Transverse colon (tissue), 4 donors: ENCODE data around the gene MED25. TPM values are rescaled to one million over a fixed set of nuclear protein-coding genes. Genes with fewer than 3 reads are reported as not detected.

Source experiments
- DNase-seq: peaks from one replicate; pipeline ENCODE4 v3.0.0-alpha.2; 2019
- H3K27ac ChIP-seq, 4 donors: fragments of 200-600 bp; sonication (generic); 2 replicates each; pipeline ENCODE4 v1.5.1; 2016 to 2018; ENCODE audit warnings: inconsistent platforms in 4 of 4
- H3K27me3 ChIP-seq: fragments of 200-600 bp; sonication (generic); 2 replicates; pipeline ENCODE4 v1.5.1; 2017; ENCODE audit warnings: inconsistent platforms
- H3K36me3 ChIP-seq, 4 donors: fragments of 200-600 bp; sonication (generic); 2 replicates each; pipeline ENCODE4 v1.5.1; 2017 to 2019; ENCODE audit warnings: inconsistent platforms in 4 of 4
- H3K4me1 ChIP-seq, 4 donors: fragments of 200-600 bp; sonication (generic); 2 replicates each; pipeline ENCODE4 v1.5.1; 2017 to 2020; ENCODE audit warnings: inconsistent platforms in 4 of 4
- H3K4me3 ChIP-seq, 4 donors: fragments of 200-600 bp; sonication (generic); 1 replicate in 1 of 4; 2 replicates in 3 of 4; pipeline versions ENCODE4 v1.5.1 to v1.6.1; 2017 to 2019; ENCODE audit warnings: inconsistent platforms in 4 of 4
- H3K9me3 ChIP-seq, 2 donors: fragments of 200-600 bp; sonication (generic); 2 replicates each; pipeline ENCODE4 v1.5.1; 2017 to 2019; ENCODE audit warnings: inconsistent platforms in 2 of 2
- CTCF ChIP-seq, 5 experiments: fragments of 200-600 bp in 3 of 5; fragments of 450-650 bp in 2 of 5; sonication (generic) in 3 of 5; IDR thresholded peaks; 1 replicate in 2 of 5; 2 replicates in 3 of 5; pipeline ENCODE4 v1.5.1; 2016 to 2017; ENCODE audit warnings: antibody characterized with exemption in 5 of 5, inconsistent platforms in 3 of 5, mild to moderate bottlenecking in 2 of 5, moderate library complexity in 1 of 5
- EP300 ChIP-seq: sonication (generic); formaldehyde crosslinking; IDR thresholded peaks from one replicate; pipeline ENCODE4 v1.6.1; 2017; ENCODE audit warnings: antibody characterized with exemption, low read depth
- POLR2A ChIP-seq: fragments of 450-650 bp; IDR thresholded peaks from one replicate; pipeline ENCODE4 v1.6.1; 2016; ENCODE audit warnings: antibody characterized with exemption, mild to moderate bottlenecking, moderate library complexity
- POLR2AphosphoS5 ChIP-seq, 3 donors: sonication (generic); formaldehyde crosslinking; IDR thresholded peaks; one replicate each; pipeline ENCODE4 v1.6.1; 2016; ENCODE audit warnings: antibody characterized with exemption in 3 of 3
- WGBS, 2 donors: methylation state at CpG; one replicate each; pipeline ENCODE4 v1.1.5; 2018; ENCODE audit warnings: low coverage in 1 of 2; 5-methylcytosine and 5-hydroxymethylcytosine counted together
- in situ Hi-C, 4 donors: fragments of 200-750 bp; cut with MboI; loops; one replicate each; pipeline versions ENCODE4 v1.15.0 to v1.15.1; 2017; ENCODE audit warnings: low sequenced_read_pairs in 3 of 4, low pct_ligation_motif_present in 1 of 4, low pct_unique_long_range_greater_than_20kb in 1 of 4
- intact Hi-C: fragments of 100-400 bp; cut with DNase I; formaldehyde crosslinking; loops from one replicate; pipeline ENCODE4 v1.15.1; 2023; ENCODE audit warnings: low total_unique reads
- total RNA-seq, 4 donors: library from RNA; depleted of rRNA; stranded (reverse); fragments of >200 nt; gene quantifications; one replicate each; pipeline ENCODE4 v1.1.0, GENCODE V29; 2016

Gene MED25
- total RNA-seq, 4 donors from 2014 or later, result 26.9 to 46.6 (median 38.7) TPM

DNA sequence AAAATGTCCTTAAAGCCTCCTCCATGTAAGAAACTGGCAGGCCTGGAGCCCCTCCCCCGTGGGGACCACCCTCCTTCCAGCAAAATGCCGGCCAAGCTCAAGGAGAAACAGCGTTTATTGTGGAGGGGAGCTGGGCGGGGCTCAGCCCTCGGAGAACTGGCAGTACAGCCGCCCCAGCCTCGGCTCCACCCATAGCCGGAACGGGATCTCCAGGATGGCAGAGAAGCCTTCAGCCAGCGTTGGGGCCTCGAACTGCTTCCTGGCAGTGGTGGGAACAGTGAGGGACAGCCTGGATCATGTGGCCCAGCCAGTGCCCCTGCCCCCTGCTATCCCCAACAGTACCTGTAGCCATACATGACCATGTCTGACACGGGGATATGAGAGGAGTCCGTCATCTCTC, 43.0 kb downstream of the MED25 start:
- H3K4me3 ChIP-seq, result no peak overlapping the region
- H3K27me3 ChIP-seq, result no peaks in the 10 kb centered on the region
- H3K9me3 ChIP-seq, result no peaks in the 10 kb centered on the region
- DNase-seq, result peak; percentile 67
- peak overlapping the region; percentile 39 to 51 (median 48) for H3K27ac ChIP-seq
- intact Hi-C loops (no loop called here), in situ Hi-C loops (loop anchor here in 1 of 4 donors (10.0 to 25.0 kb wide), 2 partner anchors 46 to 374 kb away; partner anchors contain the start of genes FUZ, MED25, RPL13A and RPS11)
- WGBS, 2 donors, result 39% methylated on average over 13 of the region's 13 CpGs; no CpG with 5 or more reads in 1 of the 2 donors
- H3K4me1 ChIP-seq, result peaks cover 5 to 26% (median 23%) of the 10 kb centered on the region in 4 donors
- TF ChIP-seq POLR2A, result no peak
- TF ChIP-seq CTCF (IDR thresholded peaks at IDR 0.05), result no peak
- TF ChIP-seq EP300, result no peak
- no peak for TF ChIP-seq POLR2AphosphoS5 (IDR thresholded peaks at IDR 0.05)
- H3K36me3 ChIP-seq, result peaks cover 0 to 11% (median 2%) of the 10 kb centered on the region in 4 donors

GRCh38 chr19:49861541-49862378, 43.7 kb downstream of the MED25 start:
- peaks cover 11 to 32% (median 29%) of the 10 kb centered on the region in 4 donors for H3K4me1 ChIP-seq
- WGBS, 2 donors, result 88% methylated on average over 50 of the region's 60 CpGs; no CpG with 5 or more reads in 1 of the 2 donors
- H3K27ac ChIP-seq, result peak overlapping the region; percentile 39 to 51 (median 48)
- intact Hi-C loops (no loop called here), in situ Hi-C loops (loop anchor here in 1 of 4 donors (10.0 to 25.0 kb wide), 2 partner anchors 47 to 374 kb away; partner anchors contain the start of genes FUZ, MED25, RPL13A and RPS11)
- H3K27me3 ChIP-seq, result no peaks in the 10 kb centered on the region
- H3K9me3 ChIP-seq, result no peaks in the 10 kb centered on the region
- TF ChIP-seq CTCF (IDR thresholded peaks at IDR 0.05), result no peak
- no peak for TF ChIP-seq EP300
- no peak for TF ChIP-seq POLR2AphosphoS5 (IDR thresholded peaks at IDR 0.05)
- H3K4me3 ChIP-seq, result no peak overlapping the region
- DNase-seq, result no peak
- peaks cover 0 to 11% (median 2%) of the 10 kb centered on the region in 4 donors for H3K36me3 ChIP-seq

- Histone ChIP-seq H3K27me3 (no peaks in the 10 kb centered on the region), H3K4me1 (peaks cover 11 to 34% (median 30%) of the 10 kb centered on the region in 4 donors), H3K9me3 (no peaks in the 10 kb centered on the region), H3K4me3 (no peak overlapping the region), H3K27ac (no peak overlapping the region), H3K36me3 (peaks cover 0 to 5% (median 0%) of the 10 kb centered on the region in 4 donors)
- 79 to 84% methylated on average over 11 to 20 of the region's 49 CpGs for WGBS, 2 donors
- intact Hi-C loops (no loop called here), in situ Hi-C loops (loop anchor here in 1 of 4 donors (10.0 to 25.0 kb wide), 2 partner anchors 48 to 375 kb away; partner anchors contain the start of genes FUZ, MED25, RPL13A and RPS11)
- DNase-seq, result no peak
- TF ChIP-seq POLR2A, result no peak
- TF ChIP-seq CTCF (IDR thresholded peaks at IDR 0.05), result no peak
- TF ChIP-seq EP300, result no peak
- TF ChIP-seq POLR2AphosphoS5 (IDR thresholded peaks at IDR 0.05), result no peak
These were observed 44.5 kb downstream of the MED25 start for GRCh38 chr19:49862391-49863253.
